ENCODE results near the gene DISP3.

- TF ChIP-seq, protein P1, sequence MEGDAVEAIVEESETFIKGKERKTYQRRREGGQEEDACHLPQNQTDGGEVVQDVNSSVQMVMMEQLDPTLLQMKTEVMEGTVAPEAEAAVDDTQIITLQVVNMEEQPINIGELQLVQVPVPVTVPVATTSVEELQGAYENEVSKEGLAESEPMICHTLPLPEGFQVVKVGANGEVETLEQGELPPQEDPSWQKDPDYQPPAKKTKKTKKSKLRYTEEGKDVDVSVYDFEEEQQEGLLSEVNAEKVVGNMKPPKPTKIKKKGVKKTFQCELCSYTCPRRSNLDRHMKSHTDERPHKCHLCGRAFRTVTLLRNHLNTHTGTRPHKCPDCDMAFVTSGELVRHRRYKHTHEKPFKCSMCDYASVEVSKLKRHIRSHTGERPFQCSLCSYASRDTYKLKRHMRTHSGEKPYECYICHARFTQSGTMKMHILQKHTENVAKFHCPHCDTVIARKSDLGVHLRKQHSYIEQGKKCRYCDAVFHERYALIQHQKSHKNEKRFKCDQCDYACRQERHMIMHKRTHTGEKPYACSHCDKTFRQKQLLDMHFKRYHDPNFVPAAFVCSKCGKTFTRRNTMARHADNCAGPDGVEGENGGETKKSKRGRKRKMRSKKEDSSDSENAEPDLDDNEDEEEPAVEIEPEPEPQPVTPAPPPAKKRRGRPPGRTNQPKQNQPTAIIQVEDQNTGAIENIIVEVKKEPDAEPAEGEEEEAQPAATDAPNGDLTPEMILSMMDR (IDR thresholded peaks at IDR 0.05) = no peak
- TF ChIP-seq POLR2A (IDR thresholded peaks at IDR 0.05) = no peak
These were observed 96.6 kb downstream of the DISP3 start for GRCh38 chr1:11575553-11575952.
